Skin of body (tissue), 2 donors: ENCODE results near the gene PEF1. TPM values are rescaled to one million over a fixed set of nuclear protein-coding genes. Genes with fewer than 3 reads are reported as not detected.

Experiments used
- DNase-seq: peaks from one replicate; lab custom pipeline; 2025; lab: John Stamatoyannopoulos, UW
- total RNA-seq: library from RNA; depleted of rRNA; stranded (reverse); fragments of >200 nt; gene quantifications from one replicate; pipeline ENCODE4 v1.2.3, GENCODE V29; 2014

Gene PEF1
- total RNA-seq, 1 donor from 2014 or later: 49.9 TPM

- no peak for DNase-seq
Observed at GRCh38 chr1:31655104-31655503, 10.4 kb upstream of the PEF1 start.

- no peak for DNase-seq
Observed at GRCh38 chr1:31654474-31654776, 9.7 kb upstream of the PEF1 start.

- DNase-seq: no peak
Observed at GRCh38 chr1:31653717-31654473, 9.2 kb upstream of the PEF1 start.

GRCh38 chr1:31652891-31653499, 8.3 kb upstream of the PEF1 start:
- DNase-seq: no peak

GRCh38 chr1:31651766-31652165, 7.1 kb upstream of the PEF1 start:
- no peak for DNase-seq

GRCh38 chr1:31651089-31651420, 6.4 kb upstream of the PEF1 start:
- peak; percentile 26 for DNase-seq

GRCh38 chr1:31650161-31651088, 5.7 kb upstream of the PEF1 start:
- no peak for DNase-seq

DNA sequence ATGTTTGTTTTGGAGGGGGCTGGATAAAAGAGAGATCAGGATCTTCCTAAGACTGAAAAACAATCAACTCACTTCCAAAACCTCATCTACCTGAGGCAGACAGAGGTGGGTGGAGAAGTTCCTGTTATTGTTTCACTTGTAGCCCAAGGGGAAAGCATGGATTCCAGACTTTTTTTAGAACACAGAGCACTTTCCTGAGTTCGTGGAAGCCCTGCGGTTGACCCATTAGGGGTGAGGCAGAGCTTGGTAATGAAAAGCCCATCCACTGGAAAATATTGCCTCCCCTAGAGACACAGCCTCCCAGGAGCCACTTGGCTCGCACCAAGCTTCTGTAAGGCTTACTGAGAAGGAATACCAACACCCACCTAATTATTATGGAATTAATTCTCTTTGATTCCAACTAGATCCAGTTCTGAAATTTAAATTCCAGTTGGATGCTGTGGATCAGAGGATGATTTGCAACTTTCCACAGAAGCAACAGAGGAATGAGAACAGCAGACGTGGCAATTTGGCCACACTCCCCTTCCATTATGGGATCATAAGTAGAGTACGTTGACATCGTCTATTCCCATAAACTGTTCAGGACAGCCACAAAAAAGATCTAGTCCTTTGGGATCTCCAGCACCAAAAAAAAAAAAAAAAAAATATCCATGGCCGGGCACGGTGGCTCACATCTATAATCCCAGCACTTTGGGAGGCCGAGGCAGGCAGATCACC, 4.1 kb upstream of the PEF1 start:
- no peak for DNase-seq

DNA sequence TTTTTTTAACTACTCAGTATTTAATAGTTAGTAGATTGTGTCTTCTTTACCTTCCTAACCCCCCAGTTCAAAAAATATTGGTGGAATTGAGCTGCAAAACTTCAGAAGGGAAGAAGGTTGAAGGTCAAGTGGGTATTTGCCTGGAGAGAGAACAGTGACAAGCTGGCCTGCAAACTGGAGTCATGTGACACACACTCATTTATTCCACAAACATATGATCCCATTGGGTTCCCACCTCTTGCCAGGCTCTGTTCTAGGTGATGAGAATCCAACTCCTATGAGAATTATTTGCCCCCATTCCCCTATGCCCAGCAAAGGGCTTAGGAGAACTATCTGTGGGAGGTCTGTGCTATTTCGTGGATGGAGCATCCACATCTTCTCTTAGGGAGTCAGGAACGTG, 3.5 kb upstream of the PEF1 start:
- DNase-seq: no peak

GRCh38 chr1:31647106-31647505, 2.4 kb upstream of the PEF1 start:
- DNase-seq: no peak

DNA sequence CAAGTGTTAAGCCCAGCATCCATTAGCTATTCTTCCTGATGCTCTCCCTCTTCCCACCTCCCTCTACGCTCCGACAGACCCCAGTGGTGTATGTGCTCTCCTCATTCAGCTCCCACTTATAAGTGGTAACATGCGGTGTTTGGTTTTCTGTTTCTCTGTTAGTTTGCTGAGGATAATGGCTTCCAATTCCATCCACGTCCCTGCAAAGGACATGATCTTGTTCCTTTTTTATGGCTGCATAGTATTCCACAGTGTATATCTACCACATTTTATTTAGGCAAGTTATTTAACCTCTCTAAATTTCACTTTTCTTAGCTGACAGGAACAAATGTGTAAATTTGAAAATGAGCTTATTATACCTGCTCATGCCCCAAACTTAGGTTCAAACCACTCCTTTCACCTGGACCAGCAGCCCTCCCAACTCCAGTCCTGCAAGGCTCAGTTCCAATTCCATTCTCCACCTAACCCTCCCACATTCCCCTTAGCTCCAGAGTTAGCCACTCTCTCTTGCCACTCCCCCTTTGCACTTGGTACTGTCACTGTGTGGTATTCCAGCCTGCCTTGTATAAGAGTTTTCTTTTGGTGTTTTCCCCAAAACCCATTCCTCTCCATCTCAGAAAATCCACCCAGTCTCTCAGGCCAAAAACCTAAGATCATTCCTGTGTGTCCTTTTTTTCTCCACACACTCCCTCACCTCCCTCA, 1.7 kb upstream of the PEF1 start:
- DNase-seq: no peak

DNA sequence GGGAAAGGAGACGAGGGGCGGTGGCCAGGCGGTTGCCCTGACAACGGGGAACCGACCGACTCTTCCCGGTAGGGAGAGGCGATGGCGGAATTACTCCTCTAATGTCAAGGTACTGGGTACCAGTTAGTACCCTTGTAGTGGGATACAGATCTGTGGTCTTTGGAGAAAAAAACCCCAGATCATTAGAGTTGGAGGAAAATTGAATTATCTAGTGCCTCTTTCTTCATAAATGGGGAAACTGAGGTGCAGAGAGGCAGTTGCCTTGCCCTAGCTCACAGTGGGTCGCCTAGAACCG, 545 bp upstream of the PEF1 start:
- no peak for DNase-seq

- DNase-seq: peak; percentile 33
Observed at GRCh38 chr1:31643976-31644559, 608 bp downstream of the PEF1 start.

- DNase-seq: no peak
Observed at GRCh38 chr1:31642897-31643296, 1.8 kb downstream of the PEF1 start.

DNA sequence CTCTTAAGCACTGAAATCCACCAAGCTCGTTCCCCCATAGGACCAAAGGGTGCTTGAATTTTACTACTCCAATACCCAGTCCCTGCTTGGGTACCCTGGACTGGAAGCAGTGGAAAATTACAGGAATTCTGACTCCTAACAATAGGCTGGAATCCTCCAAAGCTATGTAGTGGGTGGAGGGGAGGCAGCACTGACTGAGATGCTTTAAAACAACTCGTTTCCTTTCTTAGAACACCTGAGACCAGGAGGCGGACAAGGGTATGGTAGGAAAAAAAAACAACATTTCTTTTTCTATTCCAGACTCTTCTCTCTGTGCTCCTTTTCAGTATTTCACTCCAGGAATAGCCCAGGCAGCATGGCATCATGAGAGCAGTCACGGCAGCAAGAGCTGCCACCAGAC, 2.3 kb downstream of the PEF1 start:
- no peak for DNase-seq

GRCh38 chr1:31640964-31641363, 3.7 kb downstream of the PEF1 start:
- no peak for DNase-seq

DNA sequence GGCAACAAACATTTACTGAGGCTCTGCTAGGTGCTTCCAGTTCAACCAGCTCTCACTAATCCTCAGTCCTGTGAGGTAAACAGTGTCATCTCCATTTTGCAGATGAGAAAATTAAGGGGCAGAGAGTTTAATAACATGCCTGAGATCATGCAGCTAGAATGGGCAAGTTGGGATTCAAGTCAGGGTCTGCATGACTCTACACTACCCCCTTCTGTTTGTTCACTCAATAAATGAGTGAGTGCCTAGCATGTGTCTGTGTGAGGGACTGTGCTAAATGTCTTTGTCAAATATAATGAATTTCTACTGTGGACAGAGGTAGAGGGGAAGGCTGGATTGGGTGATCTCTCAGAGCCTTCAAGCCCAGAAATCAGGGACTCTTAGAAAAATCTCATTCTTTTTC, 4.5 kb downstream of the PEF1 start:
- DNase-seq: no peak

- DNase-seq: no peak
Observed at GRCh38 chr1:31639543-31639942, 5.1 kb downstream of the PEF1 start.

DNA sequence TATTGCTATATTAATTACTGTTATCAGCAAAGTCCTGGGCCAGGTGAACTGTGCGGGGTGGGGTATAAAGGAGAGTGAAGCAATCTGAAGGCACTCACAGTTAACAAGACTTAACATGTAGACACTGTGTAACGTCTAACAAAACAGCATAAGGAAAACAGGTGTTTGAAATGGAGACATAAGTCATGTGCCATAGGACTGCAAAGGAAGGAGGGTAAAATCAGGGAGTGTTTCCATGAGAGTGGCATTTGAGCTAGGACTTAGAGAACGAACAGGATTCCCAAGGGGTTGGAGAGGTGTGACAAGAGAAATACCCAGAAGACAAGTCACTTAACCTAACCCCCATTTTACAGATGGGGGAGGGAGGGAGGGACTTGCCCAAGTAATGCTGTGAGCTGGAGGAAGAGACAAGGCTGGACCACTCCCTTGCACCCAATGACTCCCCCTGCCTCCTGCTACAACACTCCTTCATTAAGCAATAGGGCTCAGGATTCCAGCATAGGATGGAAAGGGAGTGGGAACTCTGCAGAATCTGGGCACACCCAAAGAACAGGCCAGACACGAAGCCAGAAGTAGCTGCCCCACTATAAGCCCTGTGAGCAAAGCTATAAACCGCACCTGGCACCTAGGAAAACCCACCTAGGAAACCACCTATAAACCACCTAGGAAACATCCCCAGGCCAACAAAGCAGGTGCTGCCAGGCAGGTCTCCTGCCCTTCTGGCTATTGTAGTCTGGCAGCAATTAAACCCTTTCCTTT, 6.6 kb downstream of the PEF1 start:
- DNase-seq: peak; percentile 20

GRCh38 chr1:31633117-31633516, 11.6 kb downstream of the PEF1 start:
- DNase-seq: no peak
